Embryonic facial prominence (tissue), 1 donor: ENCODE data around the gene CYP4F12.

Experiments used
- DNase-seq: peaks from one replicate; pipeline ENCODE4 v3.0.0-alpha.2; 2016; ENCODE audit errors: extremely low spot score

Gene CYP4F12

GRCh38 chr19:15714638-15715037, 41.8 kb downstream of the CYP4F12 start:
- DNase-seq: no peak

DNA sequence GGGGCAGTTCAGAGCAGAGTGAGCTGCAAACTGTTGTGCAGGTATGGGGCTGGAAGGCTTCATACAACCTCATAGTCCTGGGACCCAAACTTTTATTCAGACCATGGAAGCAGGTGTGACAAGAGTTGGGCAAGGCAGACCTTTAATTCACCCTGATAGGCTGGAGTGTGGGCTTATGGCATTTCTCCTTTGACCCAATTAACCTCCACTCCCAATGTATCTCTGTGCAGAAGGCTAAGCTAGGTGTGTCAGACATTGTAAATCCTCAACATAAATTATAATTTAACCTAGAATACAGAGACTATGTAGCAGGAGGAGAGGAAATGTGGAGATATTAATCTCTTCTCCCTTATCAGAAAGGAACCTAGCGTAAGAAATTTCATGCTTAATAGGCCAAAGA, 42.8 kb downstream of the CYP4F12 start:
- no peak for DNase-seq

DNA sequence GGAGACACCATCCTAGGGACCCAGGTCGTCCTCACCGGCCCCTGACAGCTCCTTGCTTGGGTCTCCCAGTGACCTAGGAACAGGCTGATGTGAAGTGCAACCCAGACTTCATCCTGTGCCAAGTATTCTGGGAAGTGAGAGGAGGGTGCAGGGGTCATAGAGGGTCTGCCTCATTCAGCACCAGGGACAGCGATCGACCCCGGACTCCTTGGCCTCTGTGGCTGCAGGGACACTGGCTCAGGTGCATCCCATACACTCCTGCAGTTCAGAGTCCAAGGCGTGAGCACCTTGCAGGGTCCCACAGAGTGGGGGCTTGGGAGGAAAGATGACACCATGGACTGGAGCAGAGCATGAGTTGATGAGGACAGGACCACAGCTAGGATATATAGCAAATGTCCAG, 44.9 kb downstream of the CYP4F12 start:
- no peak for DNase-seq

- no peak for DNase-seq
Observed at GRCh38 chr19:15721268-15721667, 48.4 kb downstream of the CYP4F12 start.

DNA sequence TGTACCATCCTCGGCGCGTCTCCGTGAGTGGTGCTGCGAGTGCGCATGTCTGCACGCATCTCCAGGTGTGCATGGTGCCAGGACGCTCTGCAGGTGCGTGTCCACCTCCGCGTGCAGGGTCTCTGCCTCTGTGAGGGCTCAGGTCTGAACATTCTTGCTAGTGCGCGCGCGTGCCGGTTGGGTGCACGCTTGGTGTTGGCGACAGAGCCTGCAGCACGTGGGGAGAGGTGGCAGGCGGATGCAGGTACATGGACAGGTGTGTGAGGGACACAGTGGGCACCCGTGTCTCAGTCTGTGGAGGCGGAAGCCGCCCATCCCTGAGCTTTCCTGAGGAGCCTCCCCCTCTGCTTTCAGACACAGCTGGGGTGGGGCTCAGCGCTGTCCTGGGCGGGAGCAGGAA, 50.1 kb downstream of the CYP4F12 start:
- DNase-seq: no peak

- DNase-seq: no peak
Observed at GRCh38 chr19:15727724-15728123, 54.8 kb downstream of the CYP4F12 start, which contains the start of gene OR10H2. Gene OR10H2 (plus strand): TSS chr19:15728024. CDS start chr19:15728044, 20 bp downstream.

- no peak for DNase-seq
Observed at GRCh38 chr19:15730538-15730937, 57.7 kb downstream of the CYP4F12 start.

DNA sequence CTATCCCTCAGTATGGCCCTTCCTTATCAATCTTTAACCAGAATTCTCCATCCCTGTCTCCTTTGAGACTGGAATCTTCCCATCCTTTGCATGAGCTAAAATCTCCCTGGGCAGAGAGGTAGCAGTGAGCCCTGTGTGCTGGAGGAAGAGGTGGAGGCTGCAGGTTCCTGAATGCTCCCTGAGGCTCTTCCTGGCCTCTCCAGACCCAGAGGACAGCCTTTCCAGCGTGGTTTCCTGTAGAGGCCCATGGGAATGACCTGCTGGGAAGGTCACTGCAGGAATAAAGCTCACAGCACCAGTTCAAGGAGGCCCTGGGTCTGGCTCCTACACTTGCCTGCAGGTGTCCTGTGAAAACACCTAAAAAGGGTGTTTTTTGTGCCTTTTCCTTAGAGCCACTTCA, 59.5 kb downstream of the CYP4F12 start:
- DNase-seq: no peak

DNA sequence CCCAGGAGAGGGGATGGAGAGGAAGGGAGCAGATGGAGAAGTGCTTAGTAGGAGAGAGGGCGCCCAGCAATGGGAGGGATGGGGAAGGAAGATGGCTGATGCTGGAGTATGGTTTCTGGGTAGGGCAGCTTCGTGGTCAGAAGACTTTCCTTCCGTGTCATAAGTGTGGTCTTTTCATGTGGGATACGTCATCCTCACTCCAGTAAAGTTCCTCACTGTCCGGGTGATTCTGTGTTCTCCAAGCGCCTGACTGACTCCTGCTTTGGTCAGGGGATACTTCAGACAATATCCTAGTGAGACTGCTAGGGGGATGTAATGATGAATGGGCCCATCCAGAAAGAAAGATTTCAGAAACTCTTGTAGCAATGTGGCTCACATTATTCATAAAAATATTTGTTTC, 61.0 kb downstream of the CYP4F12 start:
- DNase-seq: no peak

GRCh38 chr19:15737722-15738121, 64.8 kb downstream of the CYP4F12 start, which contains the start of gene OR10H3:
Gene OR10H3 (plus strand): TSS chr19:15737985. CDS start chr19:15741393, 3,408 bp downstream.
- DNase-seq: no peak

- no peak for DNase-seq
Observed at GRCh38 chr19:15740785-15741184, 67.9 kb downstream of the CYP4F12 start.
